ENCODE results near the gene IDH3B.

Gene IDH3B

DNA sequence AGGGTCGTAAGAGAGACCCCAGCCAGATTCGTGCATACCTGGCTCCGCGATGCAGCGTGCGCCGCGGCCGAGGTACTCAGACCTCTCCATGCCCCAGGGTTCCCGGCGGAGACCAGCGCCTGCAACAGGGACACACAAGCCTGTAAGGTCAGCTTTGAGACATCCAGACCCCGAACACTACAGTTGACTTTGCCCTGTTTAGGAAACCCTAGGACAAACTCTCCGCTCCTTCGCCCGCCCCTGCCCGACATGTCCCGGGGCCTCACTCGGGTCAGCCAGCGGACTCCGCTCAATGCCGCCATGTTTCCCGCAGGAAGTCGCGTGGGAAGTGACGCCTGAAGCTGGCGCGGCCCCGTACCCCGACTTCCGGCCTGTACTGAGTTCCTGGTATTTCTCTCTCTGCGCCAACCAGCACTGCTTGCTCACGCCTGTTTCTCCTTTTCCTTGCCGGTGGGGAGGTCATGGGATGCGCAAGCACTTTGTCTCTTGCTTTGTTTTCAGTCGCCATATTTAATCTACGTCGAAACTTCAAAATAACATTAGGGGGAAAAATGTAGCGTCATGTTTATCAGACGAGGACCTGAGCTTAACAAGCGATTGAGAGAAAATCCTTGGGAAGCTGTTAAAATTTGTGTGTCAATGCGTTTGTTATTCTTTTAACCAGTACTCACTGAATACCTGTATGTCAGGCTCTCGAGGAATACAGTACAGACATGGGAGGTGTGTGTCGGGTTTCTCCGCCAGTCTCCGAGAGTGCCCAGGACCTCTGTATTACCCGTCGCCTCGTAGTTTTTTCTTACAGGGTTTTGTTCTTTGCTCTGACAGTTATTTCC lies at the start of gene IDH3B:
IDH3B (minus strand) TSS at position 330 of the 833 bp plus-strand sequence; CDS start at position 302, 28 bp downstream.
- H3K27me3 ChIP-seq (ENCODE audit: control insufficient read depth in 2 of 2, insufficient read depth in 2 of 2, low read length in 2 of 2) = no peaks in the 10 kb centered on the region
- H3K4me3 ChIP-seq (ENCODE audit: low read length in 2 of 2) = peak within 1 kb of the TSS; percentile 88 to 89
- peaks cover 11 to 13% of the 10 kb centered on the region in 2 donors for H3K4me1 ChIP-seq (ENCODE audit: control insufficient read depth in 2 of 2, insufficient read depth in 2 of 2, low read length in 2 of 2)
- peak within 1 kb of the TSS; percentile 89 to 91 for H3K27ac ChIP-seq (ENCODE audit: low read depth in 2 of 2, low read length in 2 of 2)
- peak within 1 kb of the TSS; percentile 80 to 82 for H3K9ac ChIP-seq (ENCODE audit: low read depth in 1 of 2, low read length in 2 of 2)
- H3K36me3 ChIP-seq (ENCODE audit: control insufficient read depth in 2 of 2, insufficient read depth in 2 of 2, low read length in 2 of 2) = peaks cover 28 to 29% of the 10 kb centered on the region in 2 donors
- no peaks in the 10 kb centered on the region for H3K9me3 ChIP-seq (ENCODE audit: control insufficient read depth in 2 of 2, low read length in 2 of 2)

DNA sequence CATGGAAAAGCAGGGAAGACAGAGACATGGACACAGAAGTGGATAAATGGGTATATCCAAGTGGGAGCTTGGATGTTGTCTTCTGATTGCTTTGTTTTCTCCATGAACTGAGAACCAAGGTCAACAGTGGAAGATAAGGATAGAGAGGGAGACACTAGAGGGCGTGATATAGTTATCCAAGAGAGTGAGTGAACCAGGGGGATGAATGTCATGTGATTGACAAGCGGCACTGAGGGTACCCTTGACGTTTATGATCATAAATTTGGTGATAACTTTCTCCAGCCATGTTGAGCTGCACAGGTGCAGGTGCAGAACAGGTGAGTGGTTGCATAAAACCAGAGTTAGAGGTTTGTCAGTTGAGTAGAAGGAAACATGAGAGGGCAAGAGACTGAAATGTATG lies 49.3 kb upstream of the IDH3B start:
- Histone ChIP-seq H3K9me3 (ENCODE audit: control insufficient read depth in 2 of 2, low read length in 2 of 2) (no peaks in the 10 kb centered on the region), H3K4me3 (ENCODE audit: low read length in 2 of 2) (no peak overlapping the region), H3K36me3 (ENCODE audit: control insufficient read depth in 2 of 2, insufficient read depth in 2 of 2, low read length in 2 of 2) (no peaks in the 10 kb centered on the region), H3K27ac (ENCODE audit: low read depth in 2 of 2, low read length in 2 of 2) (no peak overlapping the region), H3K9ac (ENCODE audit: low read depth in 1 of 2, low read length in 2 of 2) (no peak overlapping the region), H3K27me3 (ENCODE audit: control insufficient read depth in 2 of 2, insufficient read depth in 2 of 2, low read length in 2 of 2) (peaks cover 5 to 16% of the 10 kb centered on the region in 2 donors), H3K4me1 (ENCODE audit: control insufficient read depth in 2 of 2, insufficient read depth in 2 of 2, low read length in 2 of 2) (no peaks in the 10 kb centered on the region)

- Histone ChIP-seq H3K27ac (ENCODE audit: low read depth in 2 of 2, low read length in 2 of 2) (no peak overlapping the region), H3K27me3 (ENCODE audit: control insufficient read depth in 2 of 2, insufficient read depth in 2 of 2, low read length in 2 of 2) (peaks cover 5 to 35% of the 10 kb centered on the region in 2 donors), H3K9me3 (ENCODE audit: control insufficient read depth in 2 of 2, low read length in 2 of 2) (no peaks in the 10 kb centered on the region), H3K9ac (ENCODE audit: low read depth in 1 of 2, low read length in 2 of 2) (no peak overlapping the region), H3K4me3 (ENCODE audit: low read length in 2 of 2) (no peak overlapping the region), H3K36me3 (ENCODE audit: control insufficient read depth in 2 of 2, insufficient read depth in 2 of 2, low read length in 2 of 2) (no peaks in the 10 kb centered on the region), H3K4me1 (ENCODE audit: control insufficient read depth in 2 of 2, insufficient read depth in 2 of 2, low read length in 2 of 2) (no peaks in the 10 kb centered on the region)
Observed at GRCh38 chr20:2709205-2709981, 45.4 kb upstream of the IDH3B start.

GRCh38 chr20:2708665-2709064 lies 44.6 kb upstream of the IDH3B start:
- Histone ChIP-seq H3K4me1 (ENCODE audit: control insufficient read depth in 2 of 2, insufficient read depth in 2 of 2, low read length in 2 of 2) (no peaks in the 10 kb centered on the region), H3K9me3 (ENCODE audit: control insufficient read depth in 2 of 2, low read length in 2 of 2) (no peaks in the 10 kb centered on the region), H3K27ac (ENCODE audit: low read depth in 2 of 2, low read length in 2 of 2) (no peak overlapping the region), H3K4me3 (ENCODE audit: low read length in 2 of 2) (no peak overlapping the region), H3K27me3 (ENCODE audit: control insufficient read depth in 2 of 2, insufficient read depth in 2 of 2, low read length in 2 of 2) (peaks cover 5 to 35% of the 10 kb centered on the region in 2 donors), H3K9ac (ENCODE audit: low read depth in 1 of 2, low read length in 2 of 2) (no peak overlapping the region), H3K36me3 (ENCODE audit: control insufficient read depth in 2 of 2, insufficient read depth in 2 of 2, low read length in 2 of 2) (no peaks in the 10 kb centered on the region)

DNA sequence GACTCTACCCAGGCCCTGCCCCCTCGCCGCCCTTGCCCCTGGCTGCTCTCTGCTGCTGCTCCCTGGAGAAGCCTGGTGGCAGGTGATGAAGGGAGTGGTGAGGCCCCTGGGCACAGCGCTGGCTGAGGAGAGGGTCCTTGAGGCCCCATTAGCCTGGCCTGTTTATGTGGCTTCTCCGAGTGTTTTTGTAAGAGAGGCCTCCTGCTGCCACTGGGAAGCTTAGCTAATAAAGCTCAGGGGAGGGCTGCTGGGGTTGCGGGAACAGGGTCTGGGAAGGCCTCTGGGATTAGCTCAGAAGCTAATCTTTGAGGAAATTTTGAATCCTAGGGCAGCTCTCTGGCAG lies 44.0 kb upstream of the IDH3B start:
- no peaks in the 10 kb centered on the region for H3K36me3 ChIP-seq (ENCODE audit: control insufficient read depth in 2 of 2, insufficient read depth in 2 of 2, low read length in 2 of 2)
- no peak overlapping the region for H3K27ac ChIP-seq (ENCODE audit: low read depth in 2 of 2, low read length in 2 of 2)
- no peaks in the 10 kb centered on the region for H3K9me3 ChIP-seq (ENCODE audit: control insufficient read depth in 2 of 2, low read length in 2 of 2)
- peaks cover 5 to 34% of the 10 kb centered on the region in 2 donors for H3K27me3 ChIP-seq (ENCODE audit: control insufficient read depth in 2 of 2, insufficient read depth in 2 of 2, low read length in 2 of 2)
- H3K4me3 ChIP-seq (ENCODE audit: low read length in 2 of 2) = no peak overlapping the region
- no peak overlapping the region for H3K9ac ChIP-seq (ENCODE audit: low read depth in 1 of 2, low read length in 2 of 2)
- no peaks in the 10 kb centered on the region for H3K4me1 ChIP-seq (ENCODE audit: control insufficient read depth in 2 of 2, insufficient read depth in 2 of 2, low read length in 2 of 2)

DNA sequence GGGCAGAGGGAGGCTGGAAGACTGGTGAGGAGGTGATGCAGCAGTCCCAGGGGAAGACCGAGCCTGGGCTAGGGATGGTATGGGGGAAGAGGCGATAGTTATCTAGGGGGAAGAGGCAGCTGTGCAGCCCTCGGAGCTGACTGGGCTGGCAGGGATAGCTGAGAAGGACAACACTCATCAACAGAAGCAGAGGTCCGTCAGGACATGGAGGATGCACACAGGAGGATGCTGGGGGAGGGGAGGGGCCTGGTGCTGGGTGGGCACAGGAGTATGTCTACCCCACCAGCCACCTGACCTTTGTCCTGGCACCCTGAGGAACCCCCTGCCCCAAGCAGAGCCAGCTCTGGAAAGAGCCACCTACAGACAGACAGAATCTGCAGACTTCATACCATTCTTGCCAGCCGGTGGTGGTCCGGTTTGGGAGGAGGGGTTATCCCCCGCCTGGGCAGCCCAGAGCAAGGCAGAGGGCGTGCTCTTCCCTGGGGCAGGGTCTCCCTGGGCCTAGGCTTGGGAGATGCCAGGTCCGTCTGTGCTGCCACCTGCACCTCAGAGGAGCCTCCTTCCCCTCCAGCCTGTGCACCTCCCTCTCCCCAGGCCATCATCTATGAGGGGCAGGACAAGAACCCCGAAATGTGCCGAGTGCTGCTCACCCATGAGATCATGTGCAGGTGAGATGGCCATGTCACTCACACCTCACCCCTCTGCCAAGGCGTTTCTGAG lies 43.5 kb upstream of the IDH3B start:
- Histone ChIP-seq H3K27me3 (ENCODE audit: control insufficient read depth in 2 of 2, insufficient read depth in 2 of 2, low read length in 2 of 2) (peaks cover 5 to 29% of the 10 kb centered on the region in 2 donors), H3K9ac (ENCODE audit: low read depth in 1 of 2, low read length in 2 of 2) (no peak overlapping the region), H3K4me1 (ENCODE audit: control insufficient read depth in 2 of 2, insufficient read depth in 2 of 2, low read length in 2 of 2) (no peaks in the 10 kb centered on the region), H3K27ac (ENCODE audit: low read depth in 2 of 2, low read length in 2 of 2) (no peak overlapping the region), H3K9me3 (ENCODE audit: control insufficient read depth in 2 of 2, low read length in 2 of 2) (no peaks in the 10 kb centered on the region), H3K4me3 (ENCODE audit: low read length in 2 of 2) (no peak overlapping the region), H3K36me3 (ENCODE audit: control insufficient read depth in 2 of 2, insufficient read depth in 2 of 2, low read length in 2 of 2) (no peaks in the 10 kb centered on the region)

- peaks cover 2 to 28% of the 10 kb centered on the region in 2 donors for H3K27me3 ChIP-seq (ENCODE audit: control insufficient read depth in 2 of 2, insufficient read depth in 2 of 2, low read length in 2 of 2)
- no peak overlapping the region for H3K9ac ChIP-seq (ENCODE audit: low read depth in 1 of 2, low read length in 2 of 2)
Observed at GRCh38 chr20:2706688-2707352, 42.8 kb upstream of the IDH3B start.

GRCh38 chr20:2705931-2706645 lies 42.1 kb upstream of the IDH3B start:
- H3K27ac ChIP-seq (ENCODE audit: low read depth in 2 of 2, low read length in 2 of 2) = no peak overlapping the region
- H3K4me1 ChIP-seq (ENCODE audit: control insufficient read depth in 2 of 2, insufficient read depth in 2 of 2, low read length in 2 of 2) = no peaks in the 10 kb centered on the region
- no peaks in the 10 kb centered on the region for H3K36me3 ChIP-seq (ENCODE audit: control insufficient read depth in 2 of 2, insufficient read depth in 2 of 2, low read length in 2 of 2)
- H3K9me3 ChIP-seq (ENCODE audit: control insufficient read depth in 2 of 2, low read length in 2 of 2) = no peaks in the 10 kb centered on the region
- no peak overlapping the region for H3K4me3 ChIP-seq (ENCODE audit: low read length in 2 of 2)
- peaks cover 2 to 26% of the 10 kb centered on the region in 2 donors for H3K27me3 ChIP-seq (ENCODE audit: control insufficient read depth in 2 of 2, insufficient read depth in 2 of 2, low read length in 2 of 2)
- no peak overlapping the region for H3K9ac ChIP-seq (ENCODE audit: low read depth in 1 of 2, low read length in 2 of 2)

More at GRCh38 chr20:2706688-2707352, 42.8 kb upstream of the IDH3B start:
- Histone ChIP-seq H3K4me1 (ENCODE audit: control insufficient read depth in 2 of 2, insufficient read depth in 2 of 2, low read length in 2 of 2) (no peaks in the 10 kb centered on the region), H3K4me3 (ENCODE audit: low read length in 2 of 2) (no peak overlapping the region), H3K36me3 (ENCODE audit: control insufficient read depth in 2 of 2, insufficient read depth in 2 of 2, low read length in 2 of 2) (no peaks in the 10 kb centered on the region), H3K9me3 (ENCODE audit: control insufficient read depth in 2 of 2, low read length in 2 of 2) (no peaks in the 10 kb centered on the region), H3K27ac (ENCODE audit: low read depth in 2 of 2, low read length in 2 of 2) (no peak overlapping the region)

- H3K27ac ChIP-seq (ENCODE audit: low read depth in 2 of 2, low read length in 2 of 2) = no peak overlapping the region
- no peaks in the 10 kb centered on the region for H3K36me3 ChIP-seq (ENCODE audit: control insufficient read depth in 2 of 2, insufficient read depth in 2 of 2, low read length in 2 of 2)
- no peak overlapping the region for H3K9ac ChIP-seq (ENCODE audit: low read depth in 1 of 2, low read length in 2 of 2)
- peaks cover 0 to 22% of the 10 kb centered on the region in 2 donors for H3K27me3 ChIP-seq (ENCODE audit: control insufficient read depth in 2 of 2, insufficient read depth in 2 of 2, low read length in 2 of 2)
- no peaks in the 10 kb centered on the region for H3K9me3 ChIP-seq (ENCODE audit: control insufficient read depth in 2 of 2, low read length in 2 of 2)
- H3K4me3 ChIP-seq (ENCODE audit: low read length in 2 of 2) = no peak overlapping the region
- no peaks in the 10 kb centered on the region for H3K4me1 ChIP-seq (ENCODE audit: control insufficient read depth in 2 of 2, insufficient read depth in 2 of 2, low read length in 2 of 2)
Observed at GRCh38 chr20:2703716-2704475, 39.9 kb upstream of the IDH3B start.
